Aorta (tissue), 5 donors: ENCODE results near the gene TFE3. TPM values are rescaled to one million over a fixed set of nuclear protein-coding genes. Genes with fewer than 3 reads are reported as not detected.

Experiments
- ATAC-seq: fragments of 200-7000 bp; cut with Tn5 transposase; one replicate; pipeline ENCODE4 v1.9.1; 2022; ENCODE audit warnings: moderate library complexity; ENCODE audit not compliant: low FRiP score
- DNase-seq, 2 donors: peaks; one replicate each; pipeline ENCODE4 v3.0.0-alpha.2; 2020
- H3K27ac ChIP-seq, 2 donors: one replicate each; pipeline ENCODE4 v1.5.1; 2013; ENCODE audit warnings: low read length in 2 of 2, mild to moderate bottlenecking in 2 of 2, moderate library complexity in 2 of 2, control low read depth in 1 of 2, inconsistent platforms in 1 of 2, low read depth in 1 of 2
- H3K27me3 ChIP-seq, 2 donors: one replicate each; pipeline ENCODE4 v1.6.1; 2013; ENCODE audit warnings: control low read depth in 1 of 2, low read length in 1 of 2, mild to moderate bottlenecking in 1 of 2, moderate library complexity in 1 of 2; ENCODE audit not compliant: insufficient read depth in 2 of 2, control insufficient read depth in 1 of 2
- H3K36me3 ChIP-seq, 2 donors: one replicate each; pipeline ENCODE4 v1.6.1; 2013; ENCODE audit warnings: control low read depth in 1 of 2, low read length in 1 of 2, mild to moderate bottlenecking in 1 of 2; ENCODE audit not compliant: insufficient read depth in 2 of 2, control insufficient read depth in 1 of 2
- H3K4me1 ChIP-seq, 2 donors: one replicate each; pipeline ENCODE4 v1.6.1; 2013; ENCODE audit warnings: low read length in 2 of 2, control low read depth in 1 of 2, mild to moderate bottlenecking in 1 of 2, moderate library complexity in 1 of 2; ENCODE audit not compliant: insufficient read depth in 2 of 2, control insufficient read depth in 1 of 2
- H3K4me3 ChIP-seq, 2 donors: one replicate each; pipeline ENCODE4 v1.5.1; 2013; ENCODE audit warnings: low read length in 2 of 2, control low read depth in 1 of 2, mild to moderate bottlenecking in 1 of 2
- H3K9me3 ChIP-seq: one replicate; pipeline ENCODE4 v1.6.1; 2013; ENCODE audit warnings: mild to moderate bottlenecking, low read length; ENCODE audit not compliant: control insufficient read depth
- WGBS, 2 donors: extraction: QIAGEN DNeasy Blood & Tissue Kit; methylation state at CpG; one replicate each; pipeline ENCODE4 v1.1.7; 2013; 5-methylcytosine and 5-hydroxymethylcytosine counted together
- intact Hi-C, 2 donors: fragments of 100-400 bp; cut with DNase I; formaldehyde crosslinking; loops; one replicate each; pipeline versions ENCODE4 v1.14.2 to v1.15.0; 2022
- polyA plus RNA-seq, 2 donors: library from polyadenylated mRNA; stranded (reverse); fragments of 200-250 nt; gene quantifications; one replicate each; pipeline ENCODE4 v1.2.3, GENCODE V29; 2013
- total RNA-seq, 2 donors: library from RNA; stranded (reverse); fragmentation: NEBNext Ultra II Directional; extraction: Animal tissue kit (Norgen Biotek cat#: 25700); gene quantifications; one replicate each; pipeline ENCODE4 v1.2.1, GENCODE V29; 2021
- donor health status: healthy with polysubstance abuse.
- donor health status: Bipolar disorder and iron deficiency.
- donor health status: DM: no; HTN: no; CAD: no.
- donor health status: DM: no; HTN: no; CAD: no.
- donor health status: DM: yes; HTN: yes; CAD: no.

The TFE3 gene
- total and polyA plus RNA-seq, 4 donors = 23.4 to 70.6 (median 57.3) TPM

DNA sequence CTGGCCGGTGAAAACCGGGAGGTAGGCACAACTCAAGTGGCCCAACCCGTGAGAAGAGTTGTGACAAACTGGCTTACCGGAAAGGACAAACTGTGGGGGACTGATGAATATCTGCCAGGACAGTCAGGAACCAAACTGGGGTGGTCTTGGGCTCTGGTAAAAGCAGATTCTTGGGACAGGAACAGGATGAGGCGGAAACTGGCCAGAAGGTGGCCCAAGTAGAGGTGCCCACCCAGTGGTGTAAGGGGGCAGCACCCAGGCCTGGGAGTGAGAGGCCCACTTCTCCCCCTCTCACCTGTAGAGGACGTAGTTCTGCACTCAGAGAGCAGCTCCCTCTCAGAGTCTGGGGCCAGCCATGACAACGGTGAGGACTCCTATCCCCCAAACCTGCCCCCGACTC lies 21.6 kb upstream of the TFE3 start:
- DNase-seq = no peak
- no peaks in the 10 kb centered on the region for H3K27me3 ChIP-seq
- no peak overlapping the region for H3K4me3 ChIP-seq
- 88% methylated on average over 8 of the region's 8 CpGs for WGBS, 2 donors
- no peaks in the 10 kb centered on the region for H3K36me3 ChIP-seq
- no peaks in the 10 kb centered on the region for H3K9me3 ChIP-seq
- intact Hi-C loops = no loop called here
- no peak for ATAC-seq
- no peak overlapping the region for H3K27ac ChIP-seq
- H3K4me1 ChIP-seq = no peaks in the 10 kb centered on the region

DNA sequence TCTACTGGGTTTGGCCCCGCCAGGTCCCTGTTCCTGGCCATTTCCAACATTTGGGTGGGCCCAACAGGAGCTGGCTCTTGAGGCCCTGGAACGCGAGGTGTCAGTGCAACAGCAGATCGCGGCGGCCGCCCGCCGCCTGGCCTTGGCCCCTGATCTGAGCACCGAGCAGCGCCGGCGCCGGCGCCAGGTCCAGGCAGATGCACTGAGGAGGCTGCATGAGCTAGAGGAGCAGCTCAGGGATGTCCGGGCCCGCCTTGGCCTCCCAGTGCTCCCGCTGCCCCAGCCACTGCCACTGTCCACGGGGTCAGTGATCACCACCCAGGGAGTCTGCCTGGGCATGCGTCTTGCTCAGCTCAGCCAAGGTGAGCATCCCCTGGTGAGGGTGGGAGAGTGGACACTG lies 21.1 kb upstream of the TFE3 start:
- intact Hi-C loops = no loop called here
- Histone ChIP-seq H3K4me1 (no peaks in the 10 kb centered on the region), H3K27me3 (no peaks in the 10 kb centered on the region), H3K9me3 (no peaks in the 10 kb centered on the region), H3K36me3 (no peaks in the 10 kb centered on the region), H3K27ac (no peak overlapping the region), H3K4me3 (no peak overlapping the region)
- WGBS, 2 donors = 83 to 94% methylated on average over 20 of the region's 20 CpGs
- no peak for DNase-seq
- ATAC-seq = no peak

DNA sequence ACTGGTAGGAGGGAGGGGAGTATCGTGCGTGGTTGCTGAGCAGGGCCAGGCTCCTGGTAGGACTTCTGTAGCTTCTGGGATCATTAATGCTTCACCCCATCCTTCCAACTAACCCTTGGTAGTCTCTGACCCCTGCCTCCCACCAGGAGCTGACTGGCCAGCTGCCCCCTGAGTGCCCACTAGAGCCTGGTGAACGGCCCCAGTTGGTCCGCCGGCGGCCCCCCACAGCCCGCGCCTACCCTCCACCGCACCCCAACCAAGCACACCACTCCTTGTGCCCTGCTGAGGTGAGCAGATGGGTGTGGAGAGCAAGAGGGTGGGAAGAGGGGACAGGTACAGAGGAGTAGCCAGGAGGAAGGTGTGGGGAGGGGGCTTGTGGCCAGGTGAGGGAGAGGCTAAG lies 20.6 kb upstream of the TFE3 start:
- DNase-seq = no peak
- no peaks in the 10 kb centered on the region for H3K9me3 ChIP-seq
- H3K4me1 ChIP-seq = no peaks in the 10 kb centered on the region
- H3K4me3 ChIP-seq = no peak overlapping the region
- no peak overlapping the region for H3K27ac ChIP-seq
- WGBS, 2 donors = 89 to 92% methylated on average over 9 of the region's 9 CpGs
- no peaks in the 10 kb centered on the region for H3K27me3 ChIP-seq
- no peaks in the 10 kb centered on the region for H3K36me3 ChIP-seq
- no peak for ATAC-seq
- intact Hi-C loops = no loop called here

DNA sequence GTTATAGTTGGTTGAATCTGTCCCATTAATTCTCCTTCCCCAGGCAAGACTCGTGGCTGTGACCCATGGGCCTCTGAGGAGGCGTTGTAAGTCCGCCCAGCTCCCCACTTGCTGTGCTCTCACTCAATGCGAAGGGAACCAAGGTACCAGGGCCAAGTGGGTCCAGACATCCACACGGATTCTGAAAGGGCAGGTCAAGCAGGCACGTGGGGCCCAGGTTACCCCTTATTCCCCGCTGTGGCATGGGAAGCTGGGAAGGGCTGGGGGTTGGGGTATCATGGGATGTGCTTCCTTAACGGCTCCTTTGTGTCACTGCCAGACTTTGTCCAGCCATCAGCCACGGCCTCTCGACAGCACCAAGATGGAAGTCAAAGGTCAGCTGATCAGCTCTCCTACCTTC lies 18.8 kb upstream of the TFE3 start:
- 81 to 86% methylated on average over 10 of the region's 10 CpGs for WGBS, 2 donors
- no peaks in the 10 kb centered on the region for H3K4me1 ChIP-seq
- no peak for DNase-seq
- no peaks in the 10 kb centered on the region for H3K36me3 ChIP-seq
- no peaks in the 10 kb centered on the region for H3K27me3 ChIP-seq
- no peaks in the 10 kb centered on the region for H3K9me3 ChIP-seq
- ATAC-seq = no peak
- intact Hi-C loops = no loop called here
- H3K27ac ChIP-seq = no peak overlapping the region
- H3K4me3 ChIP-seq = no peak overlapping the region

DNA sequence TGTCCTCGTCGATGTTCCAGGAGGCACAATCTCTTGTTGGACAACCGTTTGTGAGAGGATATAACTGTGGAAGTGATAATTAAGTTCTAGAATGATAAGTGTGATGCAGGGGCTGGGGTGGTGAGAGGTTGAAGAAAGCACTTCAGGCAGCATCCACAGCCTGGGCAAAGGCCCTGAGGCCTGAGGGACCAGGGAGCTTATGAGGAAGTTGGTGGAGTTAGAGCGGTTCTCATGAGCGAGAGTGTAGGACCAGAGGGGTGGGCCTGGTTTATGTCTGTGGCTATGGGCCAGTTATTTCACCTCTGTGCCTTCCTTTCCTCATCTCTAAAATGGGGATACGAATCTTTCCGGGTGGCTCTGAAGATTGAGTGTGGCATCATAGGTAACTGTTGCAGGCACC lies 18.3 kb upstream of the TFE3 start:
- WGBS, 2 donors = 84 to 91% methylated on average over 7 of the region's 7 CpGs
- intact Hi-C loops = no loop called here
- Histone ChIP-seq H3K36me3 (no peaks in the 10 kb centered on the region), H3K27ac (no peak overlapping the region), H3K9me3 (no peaks in the 10 kb centered on the region), H3K4me3 (no peak overlapping the region), H3K27me3 (no peaks in the 10 kb centered on the region), H3K4me1 (no peaks in the 10 kb centered on the region)
- ATAC-seq (no peak), DNase-seq (no peak)

DNA sequence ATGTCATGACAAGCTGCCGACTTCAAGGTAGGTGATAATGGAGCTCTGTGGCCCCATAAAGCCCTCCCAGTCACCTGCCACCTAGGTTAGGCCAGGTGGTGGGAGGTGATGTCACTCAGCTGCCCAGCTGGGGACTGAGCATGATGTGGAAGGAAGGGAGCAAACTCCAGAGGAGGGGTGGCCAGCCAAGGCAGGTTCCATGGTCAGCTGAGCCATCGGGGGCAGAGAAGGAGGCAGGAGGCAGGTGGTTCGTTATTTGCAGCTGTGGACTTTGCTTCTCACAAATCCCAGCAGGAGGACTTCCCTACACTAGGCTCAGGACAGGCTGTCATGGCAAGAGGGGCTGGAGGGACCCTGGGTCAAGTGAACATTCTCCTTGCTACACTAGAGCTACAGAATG lies 17.8 kb upstream of the TFE3 start:
- ATAC-seq (no peak), DNase-seq (no peak)
- Histone ChIP-seq H3K4me1 (no peaks in the 10 kb centered on the region), H3K36me3 (no peaks in the 10 kb centered on the region), H3K9me3 (no peaks in the 10 kb centered on the region), H3K4me3 (no peak overlapping the region), H3K27ac (no peak overlapping the region), H3K27me3 (no peaks in the 10 kb centered on the region)
- intact Hi-C loops = no loop called here
- WGBS, 2 donors = 69 to 82% methylated on average over 3 of the region's 3 CpGs

DNA sequence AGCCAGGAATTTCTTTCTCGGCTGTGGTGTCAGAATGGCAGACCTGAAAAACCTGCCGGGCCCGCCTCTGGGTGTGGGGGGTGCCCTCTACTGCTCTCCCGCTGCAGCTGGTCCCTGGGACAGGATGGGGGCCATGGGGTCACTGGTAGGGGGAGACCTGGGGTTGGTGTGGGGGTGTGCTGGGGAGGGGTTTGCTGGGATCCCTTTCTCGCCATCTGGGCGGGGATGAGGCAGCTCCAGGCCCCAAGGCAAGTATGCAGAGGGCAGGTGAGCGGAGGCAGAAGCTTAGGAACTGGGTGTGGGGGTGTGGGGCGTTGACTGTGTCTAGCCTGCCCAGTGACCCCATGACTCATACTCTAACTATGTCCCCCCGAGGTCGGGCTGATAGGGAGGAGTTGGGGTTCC lies 16.5 kb upstream of the TFE3 start:
- Histone ChIP-seq H3K27me3 (no peaks in the 10 kb centered on the region), H3K4me3 (no peak overlapping the region), H3K36me3 (no peaks in the 10 kb centered on the region), H3K27ac (no peak overlapping the region), H3K9me3 (no peaks in the 10 kb centered on the region), H3K4me1 (no peaks in the 10 kb centered on the region)
- 70 to 81% methylated on average over 10 of the region's 10 CpGs for WGBS, 2 donors
- intact Hi-C loops = no loop called here
- DNase-seq = no peak
- no peak for ATAC-seq

DNA sequence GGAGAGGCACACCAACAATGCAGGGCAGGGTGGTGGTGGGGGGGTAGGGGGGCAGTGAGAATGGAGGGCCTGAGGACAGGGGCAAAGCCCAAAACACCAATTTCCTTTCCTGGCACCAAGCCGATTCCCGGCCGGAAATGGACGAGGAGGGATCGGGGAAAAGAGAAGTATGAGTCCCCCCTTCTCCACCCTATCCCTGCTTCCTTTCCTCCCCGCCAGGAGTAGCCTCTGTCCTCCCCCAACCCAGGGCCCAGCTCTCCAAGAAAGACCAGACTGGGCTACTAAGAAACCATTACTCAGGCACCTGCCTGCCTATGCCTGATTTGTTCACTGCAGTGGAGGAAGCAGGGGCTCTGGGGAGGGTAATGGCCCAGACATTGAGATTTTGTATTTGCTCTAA lies 16.0 kb upstream of the TFE3 start:
- H3K27me3 ChIP-seq = no peaks in the 10 kb centered on the region
- intact Hi-C loops = no loop called here
- ATAC-seq (no peak), DNase-seq (no peak)
- no peaks in the 10 kb centered on the region for H3K9me3 ChIP-seq
- 45 to 54% methylated on average over 6 of the region's 6 CpGs for WGBS, 2 donors
- H3K4me3 ChIP-seq = no peak overlapping the region
- no peaks in the 10 kb centered on the region for H3K36me3 ChIP-seq
- H3K27ac ChIP-seq = no peak overlapping the region
- no peaks in the 10 kb centered on the region for H3K4me1 ChIP-seq

DNA sequence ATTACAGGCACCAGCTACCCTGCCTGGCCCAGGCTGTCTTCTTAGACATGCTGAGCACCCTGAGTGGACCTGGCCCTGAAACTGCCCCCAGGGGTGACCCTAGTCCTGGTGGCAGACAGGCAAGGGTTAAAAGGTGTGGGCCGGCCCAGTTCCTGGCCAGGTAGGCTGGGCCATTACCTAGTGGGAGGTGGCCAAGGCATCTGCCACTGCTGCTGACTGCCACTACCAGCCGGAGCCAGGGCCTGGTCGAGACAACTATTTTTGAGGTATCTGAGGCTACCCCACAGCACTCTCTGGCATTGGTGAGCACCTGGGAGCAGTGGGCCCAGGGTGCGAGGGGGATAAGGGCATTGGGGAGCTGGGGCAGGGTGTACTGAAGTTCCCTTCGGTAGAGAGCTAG lies 15.6 kb upstream of the TFE3 start, which contains the start of gene CCDC120:
CCDC120 (plus strand) TSS at position 206 of the 400 bp plus-strand sequence. CDS start 3,043 bp downstream, outside the sequence.
- Histone ChIP-seq H3K4me1 (no peaks in the 10 kb centered on the region), H3K36me3 (no peaks in the 10 kb centered on the region), H3K27ac (no peak within 1 kb of the TSS), H3K27me3 (no peaks in the 10 kb centered on the region), H3K4me3 (no peak within 1 kb of the TSS), H3K9me3 (no peaks in the 10 kb centered on the region)
- WGBS, 2 donors = 54 to 55% methylated on average over 5 of the region's 5 CpGs
- no peak for ATAC-seq
- intact Hi-C loops = no loop called here
- no peak for DNase-seq
